SU-DHL-6 (cell line): ENCODE results near the gene SMIM43.

Experiments
- CTCF ChIP-seq: fragments of 200-600 bp; sonication (generic); IDR thresholded peaks from one replicate; pipeline ENCODE4 v1.5.1; 2017; ENCODE audit warnings: antibody characterized with exemption, mild to moderate bottlenecking, low read length, moderate library complexity; ENCODE audit not compliant: insufficient read depth, poor library complexity, severe bottlenecking
- EZH2phosphoT487 ChIP-seq: fragments of 200-600 bp; sonication (generic), shearing (Covaris generic); conservative IDR thresholded peaks from 2 replicates; pipeline ENCODE4 v1.6.1; 2018; ENCODE audit warnings: mild to moderate bottlenecking, antibody characterized with exemption, low read length, moderate library complexity, mixed read lengths

GRCh38 chr4:121788896-121789295, 23.9 kb upstream of the SMIM43 start:
- no peak for TF ChIP-seq EZH2phosphoT487
- TF ChIP-seq CTCF, result no peak
